GM12875 (cell line): Measurements from ENCODE around the gene SPAG17.

Source experiments
- H3K4me3 ChIP-seq: one replicate; pipeline ENCODE4 v1.5.1; 2011; ENCODE audit warnings: low read depth, low read length, control low read depth
- TF ChIP-seq, protein P1 (sequence below): IDR thresholded peaks from 2 replicates; pipeline ENCODE4 v1.5.1; 2011; ENCODE audit warnings: low read depth, mild to moderate bottlenecking, control low read depth, inconsistent platforms, low read length, moderate library complexity, borderline replicate concordance; ENCODE audit not compliant: insufficient read depth

The SPAG17 gene

DNA sequence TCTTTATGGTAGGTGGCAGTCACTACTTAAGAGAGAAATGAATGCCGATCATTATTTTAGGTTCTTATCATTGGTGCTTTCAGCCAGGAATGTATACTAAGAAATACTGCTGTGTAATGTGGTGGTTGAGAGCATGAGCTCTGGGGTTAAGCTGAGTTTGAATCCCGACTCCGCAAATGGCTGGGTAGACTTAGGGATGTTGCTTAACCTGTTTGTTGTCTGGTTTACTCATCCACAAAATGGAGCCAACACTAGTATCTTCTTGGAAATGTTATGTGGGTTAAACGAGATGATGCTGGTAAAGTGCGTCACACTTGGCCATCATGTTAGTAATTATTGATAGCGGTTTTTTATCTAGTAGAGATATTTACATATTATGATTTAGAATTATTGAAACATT, 171.7 kb downstream of the SPAG17 start:
- TF ChIP-seq, protein P1, sequence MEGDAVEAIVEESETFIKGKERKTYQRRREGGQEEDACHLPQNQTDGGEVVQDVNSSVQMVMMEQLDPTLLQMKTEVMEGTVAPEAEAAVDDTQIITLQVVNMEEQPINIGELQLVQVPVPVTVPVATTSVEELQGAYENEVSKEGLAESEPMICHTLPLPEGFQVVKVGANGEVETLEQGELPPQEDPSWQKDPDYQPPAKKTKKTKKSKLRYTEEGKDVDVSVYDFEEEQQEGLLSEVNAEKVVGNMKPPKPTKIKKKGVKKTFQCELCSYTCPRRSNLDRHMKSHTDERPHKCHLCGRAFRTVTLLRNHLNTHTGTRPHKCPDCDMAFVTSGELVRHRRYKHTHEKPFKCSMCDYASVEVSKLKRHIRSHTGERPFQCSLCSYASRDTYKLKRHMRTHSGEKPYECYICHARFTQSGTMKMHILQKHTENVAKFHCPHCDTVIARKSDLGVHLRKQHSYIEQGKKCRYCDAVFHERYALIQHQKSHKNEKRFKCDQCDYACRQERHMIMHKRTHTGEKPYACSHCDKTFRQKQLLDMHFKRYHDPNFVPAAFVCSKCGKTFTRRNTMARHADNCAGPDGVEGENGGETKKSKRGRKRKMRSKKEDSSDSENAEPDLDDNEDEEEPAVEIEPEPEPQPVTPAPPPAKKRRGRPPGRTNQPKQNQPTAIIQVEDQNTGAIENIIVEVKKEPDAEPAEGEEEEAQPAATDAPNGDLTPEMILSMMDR: no peak
- no peak overlapping the region for H3K4me3 ChIP-seq

GRCh38 chr1:118012515-118013124, 172.4 kb downstream of the SPAG17 start:
- no peak overlapping the region for H3K4me3 ChIP-seq
- TF ChIP-seq, protein P1: no peak

DNA sequence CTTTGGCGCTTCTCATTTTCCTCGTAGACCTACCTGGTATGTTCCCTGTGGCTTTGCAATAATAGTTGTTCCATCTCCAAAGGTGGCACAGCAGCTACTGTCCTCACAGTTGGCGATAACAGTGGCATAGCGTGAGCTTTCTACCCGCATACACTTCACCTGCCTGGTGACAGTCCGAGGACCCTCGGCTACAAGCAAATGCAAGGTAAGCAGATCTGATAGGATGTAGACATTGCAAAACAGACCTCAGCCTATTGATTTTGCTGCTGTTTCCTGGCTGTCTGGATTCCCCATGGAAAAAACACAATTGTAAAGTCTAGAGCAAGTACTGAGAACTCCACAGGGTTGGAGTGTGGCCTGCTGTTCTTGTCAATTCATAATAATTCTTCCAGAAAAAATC, 177.0 kb downstream of the SPAG17 start:
- TF ChIP-seq, protein P1: no peak
- H3K4me3 ChIP-seq: no peak overlapping the region

DNA sequence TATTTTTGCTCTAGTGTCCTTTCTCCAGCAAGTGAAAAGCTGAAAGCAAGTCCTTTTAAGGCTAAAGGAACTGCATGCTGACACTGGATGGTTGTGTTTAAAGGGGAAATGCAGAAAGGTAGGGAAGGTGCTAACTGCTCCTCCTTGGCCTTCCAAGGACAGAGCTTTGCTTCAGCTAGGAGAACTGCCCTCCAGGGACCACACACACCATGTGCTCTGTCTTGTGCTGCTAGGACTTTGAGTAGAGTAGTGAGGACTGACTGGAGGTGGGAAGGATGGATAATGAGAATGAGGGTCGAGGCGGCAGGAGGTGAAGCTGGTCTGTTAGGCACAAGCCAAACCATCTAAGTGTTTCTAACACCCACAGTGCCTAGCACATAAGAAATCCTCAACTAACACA, 177.6 kb downstream of the SPAG17 start:
- H3K4me3 ChIP-seq: no peak overlapping the region
- TF ChIP-seq, protein P1: no peak

DNA sequence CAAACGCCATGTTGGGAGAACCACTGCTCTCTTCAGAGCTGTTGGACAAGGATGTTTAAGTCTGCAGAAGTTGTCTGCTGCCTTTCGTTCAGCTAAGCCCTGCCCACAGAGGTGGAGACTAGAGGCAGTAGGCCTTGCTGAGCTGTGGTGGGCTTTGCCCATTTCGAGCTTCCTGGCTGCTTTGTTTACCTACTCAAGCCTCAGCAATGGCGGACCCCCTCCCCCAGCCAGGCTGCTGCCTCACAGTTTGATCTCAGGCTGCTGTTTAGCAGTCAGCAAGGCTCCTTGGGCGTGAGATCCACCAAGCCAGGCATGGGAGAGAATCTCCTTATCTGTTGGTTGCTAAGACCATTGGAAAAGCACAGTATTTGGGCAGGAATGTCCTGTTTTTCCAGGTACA, 180.7 kb downstream of the SPAG17 start:
- no peak overlapping the region for H3K4me3 ChIP-seq
- TF ChIP-seq, protein P1: no peak

DNA sequence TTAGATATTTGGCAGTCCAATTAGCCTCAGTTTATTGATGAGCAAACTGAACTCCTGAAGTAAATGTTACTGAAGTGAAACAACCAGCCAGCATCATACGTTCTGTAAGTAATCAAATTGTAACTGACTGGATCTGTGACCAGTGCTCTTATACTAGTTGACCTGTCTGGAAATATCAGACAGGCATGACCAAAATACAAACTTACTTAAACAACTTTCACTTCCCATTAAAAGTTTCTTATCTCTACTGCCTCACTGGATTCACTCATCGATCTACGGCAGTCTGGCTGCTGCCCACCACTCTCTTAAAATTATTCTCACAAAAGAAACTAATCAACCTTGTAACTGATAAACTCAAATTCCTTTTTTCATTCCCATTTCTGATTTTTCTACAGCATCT, 199.1 kb downstream of the SPAG17 start:
- H3K4me3 ChIP-seq: no peak overlapping the region
- TF ChIP-seq, protein P1: no peak

GRCh38 chr1:117985239-117985638, 199.8 kb downstream of the SPAG17 start:
- TF ChIP-seq, protein P1: no peak

More at GRCh38 chr1:117985239-117985638, 199.8 kb downstream of the SPAG17 start:
- H3K4me3 ChIP-seq: no peak overlapping the region
